Keratinocyte (primary cell): Measurements from ENCODE around the gene FABP3. TPM values are rescaled to one million over a fixed set of nuclear protein-coding genes. Genes with fewer than 3 reads are reported as not detected.

Experiments
- DNase-seq: peaks from one replicate; pipeline ENCODE4 v3.0.0-alpha.2; 2011; ENCODE audit warnings: low read depth, missing footprints, low spot score
- FAIRE-seq: peaks from 2 replicates; lab custom pipeline; 2011; peaks lifted over from hg19 to GRCh38; lab: Jason Lieb, UNC
- H2AFZ ChIP-seq: 2 replicates; pipeline ENCODE4 v1.6.0; 2012; ENCODE audit warnings: low read length, control low read depth, inconsistent platforms; ENCODE audit not compliant: control insufficient read depth
- H3K27ac ChIP-seq: 2 replicates; pipeline ENCODE4 v1.5.1; 2011; ENCODE audit warnings: low read length; ENCODE audit not compliant: control insufficient read depth, insufficient read depth
- H3K27me3 ChIP-seq: 3 replicates; pipeline ENCODE4 v1.6.0; 2011; ENCODE audit warnings: low read length; ENCODE audit not compliant: control insufficient read depth, insufficient read depth; ENCODE audit errors: extremely low read depth
- H3K36me3 ChIP-seq, 2 experiments: 2 replicates in 1 of 2; 3 replicates in 1 of 2; pipeline ENCODE4 v1.5.1; 2011; ENCODE audit warnings: low read length in 2 of 2, mild to moderate bottlenecking in 1 of 2; ENCODE audit not compliant: control insufficient read depth in 2 of 2, insufficient read depth in 2 of 2; ENCODE audit errors: extremely low read depth in 1 of 2
- H3K4me1 ChIP-seq: 3 replicates; pipeline ENCODE4 v1.5.1; 2011; ENCODE audit warnings: low read length; ENCODE audit not compliant: control insufficient read depth, insufficient read depth; ENCODE audit errors: extremely low read depth
- H3K4me2 ChIP-seq: 3 replicates; pipeline ENCODE4 v1.6.0; 2011; ENCODE audit warnings: low read depth, low read length; ENCODE audit not compliant: control insufficient read depth, insufficient read depth; ENCODE audit errors: extremely low read depth
- H3K4me3 ChIP-seq, 3 experiments: fragments of 200-600 bp in 1 of 3; sonication (generic) in 1 of 3; 2 replicates in 2 of 3; 3 replicates in 1 of 3; pipeline ENCODE4 v1.5.1; 2011 to 2016; ENCODE audit warnings: low read length in 3 of 3, mild to moderate bottlenecking in 3 of 3, control low read depth in 2 of 3, inconsistent platforms in 1 of 3, low read depth in 1 of 3, mixed read lengths in 1 of 3, mixed run types in 1 of 3, moderate library complexity in 1 of 3; ENCODE audit not compliant: control insufficient read depth in 2 of 3, insufficient read depth in 2 of 3; ENCODE audit errors: extremely low read depth in 1 of 3
- H3K79me2 ChIP-seq: 2 replicates; pipeline ENCODE4 v1.6.0; 2012; ENCODE audit warnings: low read length; ENCODE audit not compliant: control insufficient read depth, insufficient read depth
- H3K9ac ChIP-seq: 3 replicates; pipeline ENCODE4 v1.6.0; 2011; ENCODE audit warnings: low read length; ENCODE audit not compliant: control insufficient read depth, insufficient read depth; ENCODE audit errors: extremely low read depth
- H3K9me1 ChIP-seq: 3 replicates; pipeline ENCODE4 v1.6.0; 2011; ENCODE audit warnings: low read length; ENCODE audit not compliant: control insufficient read depth, insufficient read depth; ENCODE audit errors: extremely low read depth
- H3K9me3 ChIP-seq: 2 replicates; pipeline ENCODE4 v1.5.1; 2012; ENCODE audit warnings: low read depth, low read length; ENCODE audit not compliant: control insufficient read depth
- H4K20me1 ChIP-seq: 3 replicates; pipeline ENCODE4 v1.6.0; 2011; ENCODE audit warnings: low read length; ENCODE audit not compliant: control insufficient read depth, insufficient read depth; ENCODE audit errors: extremely low read depth
- CTCF ChIP-seq, 3 experiments: IDR thresholded peaks in 1 of 3; conservative IDR thresholded peaks in 1 of 3; optimal IDR thresholded peaks in 1 of 3; 2 replicates in 2 of 3; 3 replicates in 1 of 3; pipeline versions ENCODE3 to v1.5.1; 2011; ENCODE audit warnings: low read length in 3 of 3, mild to moderate bottlenecking in 3 of 3, moderate library complexity in 2 of 3, control low read depth in 1 of 3, inconsistent platforms in 1 of 3; ENCODE audit not compliant: insufficient read depth in 2 of 3; ENCODE audit errors: extremely low read depth in 1 of 3
- EZH2 ChIP-seq: IDR thresholded peaks from one replicate; pipeline ENCODE4 v1.6.1; 2012; ENCODE audit warnings: inconsistent platforms, mild to moderate bottlenecking, low read length, moderate library complexity
- dilution Hi-C: fragments of 300-500 bp; cut with MboI; formaldehyde crosslinking; loops from one replicate; pipeline ENCODE4 v1.7.0; 2020; ENCODE audit warnings: low sequenced_read_pairs; ENCODE audit not compliant: extremely low pct_ligation_motif_present
- polyA plus RNA-seq, 5 experiments: library from polyadenylated mRNA; depleted of rRNA in 3 of 5; stranded (reverse) in 3 of 5; stranded (forward) in 1 of 5; unstranded in 1 of 5; fragments of >200 nt; gene quantifications; 1 replicate in 1 of 5; 2 replicates in 3 of 5; 3 replicates in 1 of 5; pipeline versions ENCODE4 v1.2.1 to v1.2.3, GENCODE V29; 2011 to 2012; ENCODE audit warnings: missing spikeins in 2 of 5, low read depth in 1 of 5, low replicate concordance in 1 of 5

Gene FABP3
- polyA plus RNA-seq, 1 donor (not counting 4 experiments of a cell fraction or from before 2014, with no cell fraction given) = 0.59 TPM

GRCh38 chr1:31348449-31348848 lies 24.4 kb downstream of the FABP3 start:
- H3K9ac ChIP-seq = no peak overlapping the region
- no peaks in the 10 kb centered on the region for H3K79me2 ChIP-seq
- no peak for DNase-seq
- no peak overlapping the region for H3K4me2 ChIP-seq
- FAIRE-seq = no peak
- no peak overlapping the region for H2AFZ ChIP-seq
- H3K27me3 ChIP-seq = no peaks in the 10 kb centered on the region
- dilution Hi-C loops = no loop called here
- H3K4me3 ChIP-seq = no peak overlapping the region
- peaks cover 12 to 13% of the 10 kb centered on the region in 2 experiments for H3K36me3 ChIP-seq
- no peak overlapping the region for H3K27ac ChIP-seq
- H3K9me3 ChIP-seq = no peaks in the 10 kb centered on the region
- H3K9me1 ChIP-seq = no peaks in the 10 kb centered on the region
- H3K4me1 ChIP-seq = no peaks in the 10 kb centered on the region
- H4K20me1 ChIP-seq = no peaks in the 10 kb centered on the region
- TF ChIP-seq CTCF (optimal IDR thresholded peaks at IDR 0.05 in 1 of 3, IDR thresholded peaks at IDR 0.05 in 1 of 3, conservative IDR thresholded peaks at IDR 0.05 in 1 of 3; ENCODE audit: extremely low read depth in 1 of 3, insufficient read depth in 2 of 3, low read length in 3 of 3) (no peak), EZH2 (no peak)

- dilution Hi-C loops = no loop called here
- Histone ChIP-seq H3K9me3 (no peaks in the 10 kb centered on the region), H2AFZ (no peak overlapping the region), H3K79me2 (no peaks in the 10 kb centered on the region), H3K4me2 (no peak overlapping the region), H3K4me1 (no peaks in the 10 kb centered on the region), H3K4me3 (no peak overlapping the region), H4K20me1 (no peaks in the 10 kb centered on the region), H3K27ac (no peak overlapping the region), H3K9ac (no peak overlapping the region), H3K36me3 (peaks cover 13 to 15% of the 10 kb centered on the region in 2 experiments), H3K27me3 (no peaks in the 10 kb centered on the region), H3K9me1 (no peaks in the 10 kb centered on the region)
- no peak for DNase-seq
- no peak for FAIRE-seq
- TF ChIP-seq CTCF (optimal IDR thresholded peaks at IDR 0.05 in 1 of 3, IDR thresholded peaks at IDR 0.05 in 1 of 3, conservative IDR thresholded peaks at IDR 0.05 in 1 of 3; ENCODE audit: extremely low read depth in 1 of 3, insufficient read depth in 2 of 3, low read length in 3 of 3) = no peak
- TF ChIP-seq EZH2 = no peak
These were observed 26.1 kb downstream of the FABP3 start for GRCh38 chr1:31346785-31347184.
